Activated gamma-delta T cell treated with Interleukin-2 at 50 U/mL for 16 hours (primary cell): ENCODE data around the gene PTPN4.

ENCODE experiments used
- DNase-seq: peaks from one replicate; pipeline ENCODE4 v3.0.0-alpha.2; 2020

The PTPN4 gene

DNA sequence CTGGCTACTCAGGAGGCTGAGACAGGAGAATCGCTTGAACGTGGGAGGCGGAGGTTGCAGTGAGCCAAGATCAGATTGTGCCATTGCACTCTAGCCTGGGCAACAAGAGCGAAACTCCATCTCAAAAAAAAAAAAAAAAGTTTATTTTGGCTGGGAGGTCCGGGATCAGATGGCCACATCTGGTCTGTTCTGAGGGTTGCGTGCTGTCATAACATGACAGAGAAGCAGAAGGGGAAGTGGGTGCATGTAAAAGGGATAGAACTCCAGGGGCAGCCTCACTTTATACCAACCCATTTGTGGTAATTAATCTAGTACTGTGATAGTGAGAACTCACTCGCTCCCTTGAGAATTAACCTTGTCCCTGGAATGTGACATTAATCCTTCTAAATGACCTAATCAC lies 101.2 kb downstream of the PTPN4 start:
- no peak for DNase-seq

DNA sequence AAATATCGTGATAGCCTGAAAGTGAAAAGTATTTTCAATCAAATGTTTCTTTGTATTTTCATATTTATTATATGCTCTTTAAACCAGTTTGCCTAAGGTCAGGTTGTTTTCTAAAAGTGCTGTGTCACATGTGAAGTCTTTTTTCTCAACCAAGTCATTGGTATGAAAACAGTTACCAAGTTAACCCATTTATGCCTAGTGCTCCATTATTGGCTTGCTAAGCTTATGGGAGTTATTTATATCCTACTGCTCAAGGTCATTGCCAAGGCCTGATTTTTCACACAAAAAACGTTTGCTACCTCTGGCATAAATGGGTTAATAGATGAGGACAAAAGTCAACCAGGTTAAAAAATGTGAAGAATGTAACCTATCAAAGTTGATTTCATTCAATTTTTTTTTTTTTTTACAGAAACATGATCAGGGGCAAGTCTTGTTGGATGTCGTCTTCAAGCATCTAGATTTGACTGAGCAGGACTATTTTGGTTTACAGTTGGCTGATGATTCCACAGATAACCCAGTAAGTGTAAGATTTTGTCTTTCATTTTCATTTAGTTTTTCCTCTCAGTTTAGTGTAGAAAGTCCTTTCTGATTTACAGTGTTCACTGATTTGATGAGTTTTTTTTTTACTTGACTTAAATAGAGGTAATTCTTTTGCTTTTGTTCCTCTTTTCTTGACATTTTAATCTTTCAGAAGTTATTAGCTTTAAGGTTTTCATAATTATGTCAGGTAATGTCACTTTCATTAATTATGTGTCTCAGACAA lies 102.6 kb downstream of the PTPN4 start:
- DNase-seq = no peak

DNA sequence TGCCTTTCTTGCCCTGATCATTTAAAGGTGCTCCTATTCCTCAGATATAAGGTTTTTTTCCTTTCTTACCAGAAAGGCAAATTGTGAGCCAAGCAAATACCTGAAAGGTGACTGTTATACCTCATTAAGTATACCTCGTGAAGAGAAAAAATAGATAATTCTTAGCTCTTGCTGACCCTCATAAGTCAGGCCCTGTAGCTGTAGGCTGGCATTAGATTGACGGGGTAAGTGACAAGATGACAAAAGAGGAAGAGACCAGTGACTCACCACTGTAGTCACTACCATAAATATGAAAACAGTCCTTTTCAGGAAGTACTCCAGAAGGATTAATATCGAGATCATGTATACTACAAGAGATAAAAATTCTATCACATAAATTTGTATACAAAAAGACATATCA lies 104.6 kb downstream of the PTPN4 start:
- DNase-seq = no peak

DNA sequence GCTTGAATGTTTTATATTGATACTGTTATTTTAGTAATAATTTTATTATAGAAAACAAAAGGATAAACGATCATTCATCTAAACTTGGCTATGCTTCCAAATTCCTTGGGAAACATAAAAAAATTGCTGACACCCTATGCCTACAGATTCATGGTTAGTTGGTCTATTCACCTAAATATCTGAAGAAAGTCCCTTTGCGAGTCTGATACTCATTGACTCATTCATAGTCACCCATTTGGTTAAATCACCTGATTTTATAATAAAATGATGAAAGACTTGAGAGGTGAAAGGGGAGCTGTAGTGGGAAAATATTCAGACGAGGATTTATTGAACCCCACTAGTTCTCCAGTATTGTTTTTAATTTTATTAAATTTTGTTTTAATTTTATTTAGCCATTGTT lies 112.0 kb downstream of the PTPN4 start:
- no peak for DNase-seq

DNA sequence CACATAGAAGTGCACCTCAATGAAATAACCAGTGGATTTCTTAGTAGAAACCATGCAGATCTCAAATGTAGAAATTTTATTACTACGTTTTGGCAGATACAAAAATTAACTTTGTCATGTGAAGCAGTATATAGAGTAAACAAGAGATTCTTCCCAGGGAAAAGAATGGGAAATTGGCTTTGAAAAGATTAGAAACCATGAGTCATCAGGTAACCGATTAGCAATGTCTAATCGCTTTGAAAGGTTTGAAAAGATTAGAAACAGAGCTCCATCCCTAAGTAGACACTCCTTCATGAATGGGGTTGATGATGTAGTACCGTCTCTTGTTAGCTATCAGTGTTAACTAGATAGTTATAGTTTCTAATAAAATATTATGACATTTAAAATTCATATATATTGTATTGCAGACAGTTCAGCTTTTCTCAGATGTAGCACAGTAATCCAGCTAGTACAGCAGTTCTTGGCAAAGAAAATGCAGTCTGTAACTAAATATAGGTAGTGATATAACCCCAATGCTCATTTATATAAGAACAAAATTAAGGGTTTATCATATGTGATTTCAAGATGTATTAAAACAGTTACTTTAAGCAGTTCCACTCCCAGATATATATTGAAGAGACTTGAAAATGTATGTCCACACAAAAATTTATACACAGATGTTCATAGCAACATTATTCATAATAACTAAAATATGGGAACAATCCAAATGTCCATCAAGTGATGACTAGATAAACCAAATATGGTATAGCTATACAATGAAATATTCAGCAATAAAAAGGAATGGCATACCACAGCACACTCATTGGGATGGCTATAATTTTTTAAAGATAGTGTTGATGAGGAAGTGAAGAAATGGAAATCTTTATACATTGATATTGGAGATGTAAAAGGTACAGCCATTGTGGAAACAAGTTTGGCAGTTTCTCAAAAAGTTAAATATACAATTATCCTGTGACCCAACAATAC lies 113.9 kb downstream of the PTPN4 start:
- no peak for DNase-seq

DNA sequence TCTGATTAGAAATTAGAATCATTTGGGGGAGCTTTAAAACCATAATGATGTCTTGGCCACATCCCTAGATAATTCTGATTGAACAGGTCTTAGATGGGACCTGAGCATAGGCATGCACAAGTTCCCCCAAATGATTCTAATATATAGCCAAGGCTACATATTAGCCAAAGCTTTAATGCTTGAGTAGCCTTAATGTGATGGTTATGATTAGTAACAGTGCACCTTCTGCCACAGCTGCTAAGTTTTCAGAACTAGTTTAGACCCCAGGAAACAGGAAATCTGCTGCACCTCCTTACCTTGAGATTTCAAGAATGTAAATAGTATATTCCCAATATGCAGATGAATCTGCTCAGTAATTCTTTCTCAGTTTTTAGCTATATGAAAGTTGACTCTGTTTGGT lies 119.8 kb downstream of the PTPN4 start:
- no peak for DNase-seq

DNA sequence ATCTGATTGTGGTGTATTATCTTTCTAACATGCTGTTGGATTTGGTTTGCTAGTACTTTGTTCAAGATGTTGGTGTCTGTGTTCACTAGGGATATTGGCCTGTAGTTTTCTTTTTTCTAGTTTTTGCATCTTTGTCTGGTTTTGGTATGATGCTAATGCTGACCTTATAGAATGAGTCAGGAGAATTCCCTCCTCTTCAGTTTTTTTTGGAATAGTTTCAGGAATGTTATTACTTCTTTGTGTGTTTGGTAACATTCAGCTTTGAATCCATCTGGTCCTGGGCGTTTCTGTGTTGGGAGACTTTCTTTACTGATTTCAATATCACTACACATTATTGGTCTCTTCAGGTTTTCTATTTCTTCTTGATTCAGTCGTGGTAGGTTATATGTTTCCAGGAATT lies 129.0 kb downstream of the PTPN4 start:
- DNase-seq = no peak

DNA sequence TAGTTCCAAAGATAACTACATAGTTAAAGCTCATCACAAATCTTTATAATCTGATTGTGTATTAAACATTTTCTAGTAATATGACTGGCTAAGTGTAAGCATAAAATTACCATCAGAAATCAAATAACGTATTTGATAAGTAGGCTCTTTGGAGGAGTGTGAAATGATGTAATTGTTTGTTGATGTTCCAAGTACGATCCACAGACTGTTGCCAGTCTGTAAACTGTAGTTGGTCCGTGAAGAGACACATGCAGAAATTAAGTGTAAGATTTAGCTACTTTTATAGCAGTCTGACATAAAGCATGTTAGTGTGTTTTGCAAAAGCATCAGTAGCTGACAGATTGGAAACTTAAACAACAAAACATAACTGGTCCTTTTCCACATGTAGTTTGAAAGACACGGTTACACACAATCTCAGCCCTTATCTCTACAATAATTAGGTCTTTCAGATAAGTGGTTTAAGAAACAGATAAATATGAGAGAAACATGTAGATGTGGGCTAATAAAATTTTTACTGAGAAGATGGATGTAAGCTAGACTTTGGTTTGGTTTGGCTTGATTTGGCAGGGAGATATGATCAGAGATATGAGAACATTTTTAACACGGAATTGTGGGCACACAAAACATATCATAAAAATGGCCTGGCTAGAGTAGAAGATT lies 138.1 kb downstream of the PTPN4 start:
- DNase-seq = no peak

DNA sequence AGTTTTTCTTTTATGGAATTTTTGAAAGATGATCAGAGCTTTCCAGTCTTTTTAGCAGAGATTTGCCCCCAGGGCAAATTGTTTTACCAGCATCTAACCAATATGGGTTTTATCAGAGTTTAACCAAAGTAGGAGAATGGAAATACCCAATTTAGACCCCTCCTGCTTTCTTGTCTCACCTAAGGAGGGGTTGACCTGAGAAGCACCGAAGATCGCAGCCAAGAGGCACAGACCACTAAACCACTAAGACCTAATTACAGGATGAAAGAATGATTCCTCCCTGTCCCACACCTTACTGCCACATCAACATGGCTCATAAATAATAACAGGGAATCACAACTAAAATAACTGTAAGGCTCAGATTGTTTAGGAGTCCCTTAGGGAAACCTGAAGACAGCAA lies 141.3 kb downstream of the PTPN4 start:
- DNase-seq = no peak

DNA sequence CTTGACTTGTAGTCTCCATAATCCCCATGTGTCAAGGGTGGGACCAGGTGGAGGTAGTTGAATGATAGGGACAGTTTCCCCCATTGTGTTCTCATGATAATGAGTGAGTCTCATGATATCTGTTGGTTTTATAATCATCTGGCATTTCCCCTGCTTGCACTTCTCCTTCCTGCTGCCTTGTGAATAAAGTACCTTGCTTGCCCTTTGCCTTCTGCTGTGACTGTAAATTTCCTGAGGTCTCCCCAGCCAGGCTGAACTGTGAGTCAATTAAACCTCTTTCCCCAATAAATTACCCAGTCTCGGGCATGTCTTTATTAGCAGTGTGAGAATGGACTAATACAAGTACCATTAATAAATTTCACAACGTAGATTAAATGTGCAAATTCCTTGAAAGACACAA lies 150.8 kb downstream of the PTPN4 start:
- no peak for DNase-seq

DNA sequence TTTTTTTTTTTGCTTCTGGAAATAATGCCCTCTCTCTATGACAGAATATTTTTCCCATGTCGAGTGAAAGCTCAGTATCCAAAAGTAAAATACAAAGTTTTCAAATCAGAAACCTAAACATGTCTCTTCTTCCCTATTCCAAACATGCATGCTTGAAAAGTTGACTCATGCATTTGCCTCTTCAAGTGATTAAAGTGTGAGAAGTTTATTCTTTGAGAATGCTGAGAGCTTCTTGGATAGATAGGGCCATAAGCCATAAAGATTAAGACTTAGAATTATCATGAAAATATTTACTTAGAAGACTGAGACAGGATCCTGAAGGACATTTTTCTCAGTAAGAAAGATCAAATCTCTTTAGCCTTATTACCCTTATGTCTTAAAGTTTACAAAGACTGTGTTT lies 154.5 kb downstream of the PTPN4 start:
- no peak for DNase-seq

DNA sequence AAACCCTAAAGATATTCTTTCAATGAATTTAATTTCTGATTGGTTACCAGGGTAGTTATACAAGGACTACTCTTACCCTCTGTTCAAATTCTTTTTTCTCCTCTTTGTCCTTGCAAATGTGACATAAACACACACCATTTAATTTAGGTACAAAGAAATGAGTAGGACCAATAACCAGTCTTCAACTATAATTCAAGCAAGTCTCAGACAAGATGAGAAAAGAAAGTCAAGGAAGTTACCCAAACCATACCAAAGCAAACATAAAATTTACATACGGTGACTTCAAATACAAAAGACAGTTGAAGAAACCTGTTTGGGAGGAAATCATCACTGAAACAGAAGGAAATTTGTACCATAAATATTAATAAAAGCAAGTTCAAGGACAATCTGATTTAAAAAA lies 162.1 kb downstream of the PTPN4 start:
- no peak for DNase-seq

DNA sequence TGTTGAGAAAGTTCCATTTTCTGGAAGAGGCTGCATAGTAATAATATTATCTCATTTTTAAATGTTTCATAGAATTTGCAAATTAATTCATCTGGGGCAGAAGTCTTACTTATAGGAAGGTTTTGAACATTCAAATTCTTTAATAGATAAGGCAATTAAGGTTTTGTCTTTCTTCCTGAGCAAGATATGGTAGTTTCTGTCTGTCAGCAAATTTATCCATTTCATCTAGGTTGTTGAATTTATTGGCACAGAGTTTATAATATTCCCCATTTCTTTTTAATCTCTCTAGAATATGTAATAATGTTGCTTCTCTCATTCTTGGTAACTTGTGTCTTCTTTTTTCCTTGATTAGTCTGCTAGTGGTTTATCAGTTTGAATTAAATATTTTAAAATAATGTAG lies 163.0 kb downstream of the PTPN4 start:
- no peak for DNase-seq

DNA sequence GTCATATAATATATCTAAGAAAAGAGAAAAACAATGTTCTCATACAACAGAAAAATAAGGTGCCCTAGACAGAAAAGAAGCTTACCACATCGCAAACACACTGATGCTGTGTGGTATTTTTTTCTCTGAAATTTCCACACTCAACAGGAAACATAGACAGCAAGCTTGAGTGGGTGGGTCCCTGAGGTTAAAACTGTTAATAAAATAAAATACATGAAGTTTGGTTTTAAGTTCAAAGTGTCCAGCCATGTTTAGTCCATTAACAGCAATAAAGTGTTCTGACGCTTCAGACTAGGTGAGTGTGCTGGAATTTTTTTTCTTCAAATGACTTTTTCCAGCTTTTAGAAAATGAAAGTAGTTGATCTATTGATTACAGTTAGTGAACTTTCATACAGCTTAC lies 169.8 kb downstream of the PTPN4 start:
- DNase-seq = peak; percentile 35

DNA sequence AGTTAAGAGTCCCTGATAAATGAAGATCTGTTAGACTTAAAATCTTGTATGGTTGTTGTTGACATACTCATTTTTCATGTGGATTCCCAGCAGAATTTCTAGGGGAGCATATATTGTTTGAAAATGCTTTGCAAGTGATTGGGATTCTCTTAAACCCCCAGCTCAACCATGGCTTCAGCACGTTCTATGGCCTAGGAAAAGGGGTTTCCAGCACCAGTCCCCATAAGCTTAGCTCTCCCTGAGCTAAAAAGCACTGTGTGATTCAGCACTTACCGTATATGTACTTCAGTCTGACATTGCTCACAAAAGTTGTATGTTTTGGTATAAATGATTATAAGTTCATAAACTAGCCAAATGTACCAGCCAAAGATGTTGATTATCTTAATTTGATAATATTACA lies 173.1 kb downstream of the PTPN4 start:
- no peak for DNase-seq

DNA sequence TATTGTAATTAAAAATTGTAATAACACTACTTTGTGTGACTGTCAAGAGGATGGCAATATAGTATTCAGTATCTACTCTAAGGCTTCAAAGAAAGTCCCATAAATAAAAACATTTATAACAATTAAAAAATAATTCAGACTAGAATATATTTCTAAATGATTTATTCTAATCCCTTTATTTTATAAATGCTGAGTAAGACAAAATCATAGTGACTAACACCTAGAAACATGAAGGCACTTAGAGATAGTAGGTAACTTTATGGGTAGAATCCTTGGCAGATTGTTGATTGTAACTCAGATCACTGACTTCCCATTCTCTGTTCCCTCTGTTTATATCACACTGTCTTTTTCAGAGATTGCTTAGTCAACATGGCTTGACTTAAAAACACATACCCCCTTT lies 174.6 kb downstream of the PTPN4 start:
- DNase-seq = no peak

DNA sequence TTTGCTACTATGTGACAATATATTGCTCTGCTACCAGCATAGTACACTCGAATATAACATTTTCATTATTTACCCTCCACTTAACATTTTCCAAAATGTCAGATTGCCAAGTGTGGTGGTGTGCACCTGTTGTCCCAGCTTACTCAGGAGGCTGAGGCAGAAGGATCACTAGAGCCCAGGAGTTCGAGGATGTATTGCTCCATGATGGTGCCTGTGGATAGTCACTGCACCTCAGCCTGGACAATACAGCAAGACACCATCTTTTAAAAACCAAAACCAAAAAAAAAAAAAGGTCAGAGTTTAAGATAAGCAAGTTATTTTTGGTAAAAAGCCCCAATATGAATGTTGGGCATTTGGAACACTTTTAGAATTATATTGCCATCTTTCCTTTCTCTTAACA lies 178.0 kb downstream of the PTPN4 start:
- DNase-seq = no peak

DNA sequence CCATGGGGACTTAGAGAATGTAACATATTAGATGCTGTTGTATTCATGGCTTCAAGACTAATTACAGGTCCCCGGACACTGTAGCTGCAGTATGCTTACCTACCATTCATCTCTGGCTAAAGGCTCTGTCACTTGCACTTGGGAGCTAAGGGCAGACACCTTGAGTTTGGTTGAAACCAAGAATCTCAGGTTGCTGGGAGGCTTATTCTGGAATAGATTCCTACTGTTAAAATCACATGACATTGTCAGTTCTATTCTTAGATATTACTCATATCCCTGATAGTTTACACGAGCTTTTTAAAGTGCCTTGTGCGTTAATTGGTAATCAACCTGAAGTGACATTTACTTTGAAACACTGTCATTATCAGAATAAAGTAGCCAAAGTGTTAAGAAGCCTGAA lies 180.2 kb downstream of the PTPN4 start:
- DNase-seq = no peak

DNA sequence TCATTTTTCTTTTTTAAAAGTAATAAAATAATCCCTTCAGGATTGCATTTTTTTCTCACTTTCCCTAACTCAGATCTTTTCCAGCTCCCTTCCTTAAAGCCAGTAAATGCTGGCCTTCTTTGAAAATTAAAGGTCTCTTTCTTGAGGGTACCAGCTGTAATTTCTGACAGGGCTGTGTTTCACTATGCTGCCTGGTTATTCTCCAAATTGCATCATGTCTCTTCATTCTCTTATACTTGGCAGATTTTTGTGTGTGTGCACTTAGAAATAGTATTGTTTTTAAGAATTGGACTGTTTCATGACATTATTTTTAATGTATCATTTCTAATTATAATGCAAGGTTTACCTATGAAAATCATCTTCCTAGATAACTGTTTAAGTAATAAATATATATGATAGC lies 181.1 kb downstream of the PTPN4 start:
- no peak for DNase-seq

DNA sequence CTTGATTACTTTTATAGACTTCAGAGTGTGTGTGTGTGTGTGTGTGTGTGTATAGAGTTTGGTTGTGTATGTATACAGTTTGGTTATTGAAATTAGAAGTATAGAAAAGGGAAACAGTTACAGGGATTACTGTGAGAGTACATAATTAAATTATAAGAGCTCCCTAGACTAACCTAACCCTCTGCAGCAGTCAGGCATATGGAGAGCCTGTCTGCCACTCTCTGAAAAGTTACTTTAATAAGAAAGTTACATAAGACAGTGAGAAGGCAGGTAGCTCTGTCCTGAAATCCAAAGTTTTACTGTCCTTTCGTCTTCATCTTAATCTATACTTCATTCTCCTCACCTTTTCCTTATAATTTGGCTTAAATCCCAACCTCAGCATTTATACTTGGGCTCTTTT lies 181.7 kb downstream of the PTPN4 start:
- no peak for DNase-seq

DNA sequence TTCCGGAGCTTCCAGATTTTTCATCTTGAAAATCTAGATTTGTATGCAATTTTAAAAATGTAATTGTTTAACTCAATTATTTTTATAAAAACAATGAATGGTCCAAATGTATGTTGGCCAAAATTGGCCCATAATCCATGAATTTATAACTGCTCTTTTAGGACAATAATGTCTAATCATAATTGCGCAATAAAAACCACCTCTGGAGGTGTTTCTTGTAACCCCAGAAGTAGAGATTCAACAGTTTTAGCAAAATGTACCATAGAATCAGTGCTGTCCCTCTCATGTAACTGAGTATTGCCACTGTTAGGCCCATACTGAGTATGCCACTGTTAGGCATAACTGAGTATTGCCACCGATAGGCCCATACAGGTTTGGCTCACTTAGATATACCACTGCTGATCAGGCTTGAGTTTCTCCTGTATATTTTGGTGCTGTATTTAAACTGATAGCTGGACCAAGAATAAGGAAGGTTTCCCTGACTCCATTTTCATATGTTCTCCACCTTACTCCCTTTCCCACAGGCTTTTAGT lies 182.3 kb downstream of the PTPN4 start:
- no peak for DNase-seq

DNA sequence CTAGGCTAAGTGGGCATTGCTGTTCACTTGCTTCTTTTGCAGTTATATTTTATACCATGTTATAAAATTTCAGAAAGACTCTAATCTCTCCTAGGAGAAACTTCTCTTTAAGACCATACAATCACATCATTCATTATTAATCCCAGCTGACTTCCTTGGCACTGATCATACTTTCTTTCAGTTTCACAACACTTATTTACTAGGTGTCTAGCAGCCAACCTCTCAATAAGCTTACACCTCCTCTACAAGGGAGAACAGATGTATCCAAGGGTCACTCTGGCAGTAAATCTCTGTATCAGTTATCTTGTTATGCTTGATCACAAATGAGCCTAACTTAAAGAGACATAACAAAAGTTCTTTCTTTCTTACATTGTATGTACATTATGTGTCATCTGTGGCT lies 183.3 kb downstream of the PTPN4 start:
- DNase-seq = no peak

DNA sequence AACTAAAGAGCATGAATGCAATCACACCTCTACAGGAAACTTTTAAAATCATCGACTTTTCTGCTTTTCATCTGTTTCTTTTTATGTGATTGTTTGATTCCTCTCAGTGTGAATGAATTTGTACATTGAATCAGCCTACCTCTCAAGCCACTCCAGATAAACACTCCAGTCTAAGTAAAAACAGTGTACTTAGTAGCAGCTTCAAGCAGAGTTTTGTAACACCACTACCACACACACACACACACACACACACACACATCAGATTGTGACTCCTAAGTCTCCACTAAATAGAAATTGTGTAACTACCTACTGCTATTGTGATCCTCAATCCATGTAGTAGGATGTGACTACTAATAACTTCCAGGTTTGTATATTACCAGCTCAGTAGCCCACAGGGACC lies 187.8 kb downstream of the PTPN4 start:
- DNase-seq = no peak

DNA sequence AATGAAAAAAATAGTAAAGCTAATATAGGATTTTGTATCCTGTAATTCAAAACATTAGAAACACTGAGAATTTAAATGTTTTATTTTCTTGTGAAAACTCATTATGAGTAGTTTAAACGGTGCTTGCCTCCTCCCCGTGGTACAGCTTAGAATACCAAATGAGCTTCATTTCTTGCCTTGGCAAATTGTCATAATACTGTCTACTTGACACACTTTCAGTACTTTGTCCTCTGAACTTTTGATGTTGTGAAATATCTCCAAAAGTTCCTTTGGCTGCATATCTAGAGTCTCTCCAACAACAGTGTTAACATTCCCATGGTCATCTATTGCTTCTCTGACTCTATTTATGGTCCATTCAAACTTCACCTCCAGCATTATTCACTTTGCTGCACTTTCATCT lies 191.2 kb downstream of the PTPN4 start:
- no peak for DNase-seq
